GM19324 (cell line): Measurements from ENCODE around the gene CAMSAP1.

Experiments
- ATAC-seq: cut with Tn5 transposase; IDR thresholded peaks from one replicate; pipeline ENCODE4 v1.9.1; 2021; ENCODE audit warnings: mild to moderate bottlenecking, moderate library complexity; ENCODE audit not compliant: unreplicated experiment, low FRiP score

The CAMSAP1 gene

GRCh38 chr9:135780086-135780485 lies 127.3 kb downstream of the CAMSAP1 start:
- no peak for ATAC-seq

GRCh38 chr9:135779571-135779970 lies 127.8 kb downstream of the CAMSAP1 start:
- ATAC-seq, result no peak

GRCh38 chr9:135778421-135778820 lies 128.9 kb downstream of the CAMSAP1 start:
- no peak for ATAC-seq

GRCh38 chr9:135777623-135778177 lies 129.6 kb downstream of the CAMSAP1 start:
- ATAC-seq, result no peak

- no peak for ATAC-seq
Measured at GRCh38 chr9:135776893-135777622, 130.3 kb downstream of the CAMSAP1 start.

GRCh38 chr9:135775911-135776310 lies 131.4 kb downstream of the CAMSAP1 start:
- ATAC-seq, result no peak

- no peak for ATAC-seq
Measured at GRCh38 chr9:135774794-135775525, 132.4 kb downstream of the CAMSAP1 start.

GRCh38 chr9:135774239-135774747 lies 133.1 kb downstream of the CAMSAP1 start:
- ATAC-seq, result no peak

- no peak for ATAC-seq
Measured at GRCh38 chr9:135773530-135774238, 133.7 kb downstream of the CAMSAP1 start.

GRCh38 chr9:135772702-135773493 lies 134.4 kb downstream of the CAMSAP1 start:
- no peak for ATAC-seq

GRCh38 chr9:135772056-135772646 lies 135.2 kb downstream of the CAMSAP1 start:
- no peak for ATAC-seq

GRCh38 chr9:135771401-135772051 lies 135.8 kb downstream of the CAMSAP1 start:
- no peak for ATAC-seq

GRCh38 chr9:135770771-135771170 lies 136.6 kb downstream of the CAMSAP1 start:
- ATAC-seq, result no peak

- ATAC-seq, result no peak
Measured at GRCh38 chr9:135770203-135770535, 137.2 kb downstream of the CAMSAP1 start.

GRCh38 chr9:135769489-135770202 lies 137.7 kb downstream of the CAMSAP1 start:
- no peak for ATAC-seq

- ATAC-seq, result no peak
Measured at GRCh38 chr9:135768516-135769218, 138.7 kb downstream of the CAMSAP1 start.

GRCh38 chr9:135766707-135767106 lies 140.6 kb downstream of the CAMSAP1 start:
- ATAC-seq, result no peak

- ATAC-seq, result no peak
Measured at GRCh38 chr9:135766251-135766650, 141.1 kb downstream of the CAMSAP1 start.
